Hematopoietic multipotent progenitor cell treated with erythropoietin and hydrocortisone succinate and interleukin-3 and kit ligand, for 8 days (in vitro differentiated cells): ENCODE results near the gene CEL.
"Not testable (repeated sequence)": the region's sequence is repeated elsewhere in the genome, so short reads cannot be mapped to it uniquely, and the experiment has no call there.

Experiments used
- DNase-seq: peaks from one replicate; pipeline ENCODE4 v3.0.0-alpha.2; 2015

CEL gene

DNA sequence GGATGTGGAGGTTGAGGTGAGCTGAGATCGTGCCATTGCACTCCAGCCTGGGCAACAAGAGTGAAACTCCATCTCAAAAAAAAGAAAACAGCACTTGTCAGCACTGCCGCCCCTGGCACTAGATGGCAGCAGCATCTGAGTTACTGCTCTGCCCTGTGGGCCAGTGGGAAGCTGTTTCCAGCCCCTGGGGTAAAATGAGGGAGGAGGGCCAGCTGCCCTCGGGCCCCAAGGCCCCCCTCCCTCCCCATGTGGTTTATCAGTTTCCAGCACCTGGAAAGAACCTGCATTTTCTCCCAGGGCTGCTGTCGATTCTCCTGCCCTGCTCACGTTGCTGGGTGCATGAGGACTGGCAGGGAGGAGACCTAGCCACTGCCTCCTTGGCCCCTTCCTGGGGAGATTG, 13.2 kb upstream of the CEL start:
- DNase-seq: peak; percentile 73

DNA sequence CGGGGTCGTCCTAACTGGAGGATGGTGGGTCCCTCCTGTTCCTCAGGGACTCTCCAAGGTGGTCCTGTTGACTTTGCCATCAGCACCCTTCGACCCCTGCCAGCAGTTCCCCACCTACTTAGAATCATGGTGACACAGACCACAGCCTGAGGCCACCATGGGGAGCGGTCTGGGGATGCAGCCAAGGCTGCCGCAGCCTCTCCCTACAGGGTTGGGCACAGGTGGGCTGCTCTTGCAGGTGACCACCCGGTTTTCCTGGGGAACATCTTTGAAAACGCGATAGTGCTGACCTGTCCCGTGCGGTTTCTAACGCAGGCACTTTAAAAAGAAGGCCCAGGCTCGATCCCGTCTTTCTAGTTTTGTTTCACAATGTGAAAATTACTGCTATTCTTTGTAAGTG, 12.7 kb upstream of the CEL start:
- no peak for DNase-seq

DNA sequence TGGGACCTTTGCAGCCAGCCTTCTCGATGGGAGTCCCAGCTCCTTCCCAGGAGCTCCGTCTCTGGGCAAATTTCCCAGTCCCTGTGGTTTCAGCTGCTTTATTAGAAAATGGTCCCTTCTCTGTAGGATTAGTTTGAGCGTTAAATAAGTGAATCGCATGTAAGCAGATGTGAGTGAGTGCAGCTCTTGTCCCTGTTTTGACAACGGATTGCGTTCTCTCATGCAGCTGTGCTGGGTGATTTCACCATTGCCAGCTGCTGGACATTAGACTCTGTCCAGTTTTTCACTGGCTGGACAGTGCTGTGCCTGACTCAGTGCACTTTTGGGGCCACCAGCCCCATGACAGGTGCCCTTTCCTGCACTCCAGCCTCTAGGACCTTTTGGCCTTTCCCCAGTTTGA, 11.6 kb upstream of the CEL start:
- no peak for DNase-seq

DNA sequence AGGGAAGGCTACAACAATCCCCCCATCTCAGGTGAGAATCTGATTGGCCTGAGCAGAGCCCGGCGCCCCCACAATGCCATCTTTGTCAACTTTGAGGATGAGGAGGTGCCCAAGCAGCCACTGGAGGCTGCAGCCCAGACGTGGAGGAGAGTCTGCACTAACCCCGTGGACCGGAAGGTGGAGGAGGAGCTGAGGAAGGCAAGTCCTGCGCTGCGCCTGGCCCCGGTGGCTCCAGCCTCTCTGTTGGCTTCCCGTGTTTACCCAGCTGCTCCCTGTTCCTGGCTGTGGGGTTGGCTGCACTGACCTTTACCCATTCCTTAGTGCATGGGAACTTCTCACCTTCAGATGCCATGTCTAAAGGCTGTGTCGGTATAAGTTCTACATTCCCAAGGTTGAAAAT, 11.0 kb upstream of the CEL start:
- DNase-seq: no peak

DNA sequence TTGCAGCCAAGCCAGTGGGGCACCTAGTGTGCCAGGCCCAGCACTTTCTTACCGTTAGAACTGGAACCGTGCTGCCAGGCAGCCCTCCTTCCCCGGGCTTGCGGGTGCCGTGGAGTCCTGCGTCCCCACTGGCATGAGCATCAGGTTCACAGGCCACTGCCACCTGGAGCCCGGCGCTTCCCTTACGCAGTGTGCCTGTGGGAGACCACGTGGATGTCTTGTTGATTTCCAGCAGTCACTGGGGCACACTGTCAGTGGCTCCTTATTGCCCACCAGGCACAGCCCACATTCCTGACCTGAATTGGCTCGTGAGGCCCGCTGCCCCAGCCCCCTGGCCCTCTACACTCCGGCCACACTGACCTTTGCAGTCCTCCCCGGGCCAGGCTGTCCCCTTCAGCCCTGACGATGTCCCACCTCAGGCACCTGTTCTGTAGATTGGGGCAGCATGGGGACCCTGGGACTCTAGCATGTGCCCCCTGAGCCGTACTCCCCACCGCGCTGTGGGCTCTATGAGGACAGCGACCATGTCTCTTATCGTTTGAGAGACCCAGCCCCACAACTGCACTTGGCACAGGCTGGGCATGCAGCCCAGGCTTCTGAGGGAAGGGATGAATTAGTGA, 10.4 kb upstream of the CEL start:
- no peak for DNase-seq

DNA sequence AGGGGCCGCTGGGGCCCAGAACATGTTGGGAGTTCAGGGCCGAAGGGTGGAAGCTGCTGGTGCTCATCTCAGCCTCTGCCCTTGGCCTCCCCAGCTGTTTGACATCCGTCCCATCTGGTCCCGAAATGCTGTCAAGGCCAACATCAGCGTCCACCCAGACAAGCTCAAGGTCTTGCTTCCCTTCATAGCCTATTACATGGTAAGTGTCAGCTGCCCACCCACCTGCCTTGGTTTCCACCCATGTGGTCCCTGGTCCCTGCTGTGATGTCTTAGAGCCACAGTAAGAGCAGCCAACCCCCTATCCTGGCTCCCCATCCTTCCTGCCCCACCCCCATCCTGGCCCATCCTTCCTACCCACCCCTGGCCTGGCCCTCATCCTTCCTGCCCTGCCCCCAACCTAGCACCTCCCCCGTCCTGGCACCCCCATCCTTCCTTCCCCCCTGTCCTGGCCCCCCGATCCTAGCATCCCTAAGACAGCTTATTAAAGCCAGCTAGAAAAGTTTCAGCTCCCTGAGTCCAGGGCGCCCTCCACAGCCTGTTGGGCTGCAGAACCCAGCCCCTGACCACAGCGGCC, 9.7 kb upstream of the CEL start:
- no peak for DNase-seq

DNA sequence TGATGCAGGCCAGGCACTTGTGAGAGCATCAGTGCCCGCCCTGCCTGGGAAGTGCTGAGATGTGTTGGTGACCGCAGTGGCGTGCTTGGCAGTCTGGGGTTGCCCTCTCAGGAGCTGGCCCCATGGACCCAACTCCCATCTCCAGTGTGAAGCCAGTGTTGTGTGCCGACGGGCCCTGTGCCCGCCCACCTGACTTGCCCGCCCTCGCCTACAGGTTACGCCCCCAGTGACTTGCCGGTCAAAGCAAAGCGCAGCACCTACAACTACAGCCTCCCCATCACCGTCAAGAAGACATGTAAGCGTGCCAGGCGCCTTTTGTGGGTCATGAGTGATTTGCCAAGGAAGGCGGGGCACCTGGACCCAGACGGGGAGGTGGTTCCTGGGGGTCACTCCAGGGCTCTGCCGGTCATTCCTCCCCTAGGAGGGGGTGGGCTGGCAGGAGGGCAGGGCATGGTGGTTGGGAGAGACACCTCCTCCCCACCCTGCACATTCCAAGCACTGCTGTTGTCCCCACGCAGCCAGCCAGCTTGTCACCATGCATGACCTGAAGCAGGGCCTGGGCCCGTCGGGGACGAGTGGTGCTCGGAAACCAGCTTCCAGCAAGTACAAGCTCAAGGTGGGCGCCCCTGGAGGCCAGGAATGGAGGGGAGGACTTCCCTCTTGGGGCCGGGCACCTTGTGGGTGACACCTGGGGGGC, 7.4 kb upstream of the CEL start:
- DNase-seq: no peak

DNA sequence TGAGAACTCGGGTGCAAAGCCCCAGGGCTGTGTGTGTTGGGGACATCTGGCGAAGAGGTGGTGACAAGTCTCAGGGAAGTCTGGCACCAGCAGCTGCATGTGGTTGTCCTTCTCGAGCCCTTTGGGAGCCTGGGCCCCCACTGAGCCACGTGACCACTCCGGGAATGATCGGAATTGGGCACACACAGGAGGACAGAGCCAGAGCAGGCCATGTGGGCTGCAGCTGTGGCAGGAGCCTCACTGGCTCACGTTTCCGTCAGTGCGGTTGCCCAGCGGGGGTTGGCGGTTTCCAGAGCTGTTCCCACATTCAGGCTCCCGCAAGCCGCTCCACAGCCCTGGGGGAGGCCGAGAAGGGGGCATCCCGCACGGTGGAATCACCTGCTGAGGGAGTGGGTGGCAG, 6.8 kb upstream of the CEL start:
- DNase-seq: no peak

DNA sequence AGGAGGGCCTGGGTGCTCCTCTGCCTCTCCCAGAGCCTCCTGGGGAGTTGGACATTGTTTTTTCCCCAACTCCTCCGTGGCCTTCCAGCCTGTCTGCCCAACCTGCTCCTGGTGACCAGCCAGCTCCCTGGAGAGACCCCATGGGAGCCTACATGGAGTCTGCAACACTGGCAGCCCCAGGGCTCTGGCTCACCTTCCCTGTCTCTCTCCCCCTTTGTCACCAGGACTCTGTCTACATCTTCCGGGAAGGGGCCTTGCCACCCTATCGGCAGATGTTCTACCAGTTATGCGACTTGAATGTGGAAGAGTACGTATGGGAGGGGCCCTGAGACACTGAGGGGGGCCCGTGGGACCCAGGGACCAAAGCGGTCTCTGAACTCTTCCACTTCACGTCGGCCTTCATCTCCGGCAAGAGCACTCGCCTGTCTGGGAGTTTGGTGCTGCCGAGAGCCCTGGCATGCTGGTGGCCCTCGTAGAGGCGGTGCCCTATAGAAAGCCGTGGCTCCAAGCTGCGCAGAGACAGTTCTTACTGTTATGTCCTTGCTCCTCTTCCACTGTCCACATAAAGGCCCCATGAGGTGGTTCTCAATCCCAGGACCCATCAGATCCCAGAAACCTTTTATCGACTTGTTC, 5.9 kb upstream of the CEL start:
- no peak for DNase-seq

DNA sequence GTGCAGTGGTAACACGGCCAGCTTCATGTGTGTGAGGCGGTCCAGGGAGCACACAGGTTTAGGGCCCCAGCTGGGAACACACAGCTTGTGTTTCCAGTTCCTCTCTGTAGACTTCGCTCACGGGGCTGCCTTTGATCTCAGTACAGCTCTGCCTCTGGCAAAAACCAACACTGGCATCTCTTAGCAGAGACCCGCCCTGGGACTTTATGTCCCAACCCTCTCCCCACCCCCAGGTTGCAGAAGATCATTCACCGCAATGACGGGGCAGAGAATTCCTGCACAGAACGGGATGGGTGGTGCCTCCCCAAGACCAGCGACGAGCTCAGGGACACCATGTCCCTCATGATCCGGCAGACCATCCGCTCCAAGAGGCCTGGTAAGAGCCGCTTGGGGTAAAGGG, 5.2 kb upstream of the CEL start:
- no peak for DNase-seq

DNA sequence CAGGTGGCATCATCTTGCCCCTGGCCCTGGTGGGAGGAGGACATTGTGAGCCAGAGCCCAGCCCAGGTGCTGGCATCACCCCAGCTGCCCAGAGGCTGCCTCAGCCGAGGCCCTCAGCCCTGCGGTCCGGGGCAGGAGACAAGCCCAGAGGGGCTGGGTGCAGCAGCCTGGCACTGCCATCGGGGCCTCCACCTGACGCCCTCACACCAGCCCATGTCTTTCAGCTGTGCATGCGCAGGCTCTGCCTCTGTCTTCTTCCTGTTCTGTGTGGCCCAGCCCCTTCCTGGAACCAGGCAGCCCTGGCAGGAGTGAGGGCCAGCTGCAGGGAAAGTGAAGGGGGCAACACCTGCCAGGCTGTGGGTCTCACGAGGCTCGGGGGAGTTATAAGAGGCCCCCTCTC, 4.8 kb upstream of the CEL start:
- peak; percentile 12 for DNase-seq

DNA sequence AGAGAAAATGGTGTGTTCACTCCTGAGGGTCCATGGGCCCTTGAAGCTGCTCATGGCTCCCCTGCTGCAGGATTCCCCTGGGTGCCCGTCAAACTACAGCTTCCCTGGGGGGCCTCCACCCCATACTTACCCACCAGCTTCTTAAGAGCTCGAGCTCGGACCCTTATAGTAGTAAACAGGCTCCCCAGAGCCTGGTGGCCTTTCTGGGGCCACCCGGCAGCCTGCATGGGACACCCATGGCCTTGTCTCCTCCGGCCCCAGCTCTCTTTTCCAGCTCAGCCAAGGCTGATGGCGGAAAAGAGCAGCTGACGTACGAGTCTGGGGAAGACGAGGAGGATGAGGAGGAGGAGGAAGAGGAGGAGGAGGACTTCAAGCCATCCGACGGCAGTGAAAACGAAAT, 4.2 kb upstream of the CEL start:
- no peak for DNase-seq

DNA sequence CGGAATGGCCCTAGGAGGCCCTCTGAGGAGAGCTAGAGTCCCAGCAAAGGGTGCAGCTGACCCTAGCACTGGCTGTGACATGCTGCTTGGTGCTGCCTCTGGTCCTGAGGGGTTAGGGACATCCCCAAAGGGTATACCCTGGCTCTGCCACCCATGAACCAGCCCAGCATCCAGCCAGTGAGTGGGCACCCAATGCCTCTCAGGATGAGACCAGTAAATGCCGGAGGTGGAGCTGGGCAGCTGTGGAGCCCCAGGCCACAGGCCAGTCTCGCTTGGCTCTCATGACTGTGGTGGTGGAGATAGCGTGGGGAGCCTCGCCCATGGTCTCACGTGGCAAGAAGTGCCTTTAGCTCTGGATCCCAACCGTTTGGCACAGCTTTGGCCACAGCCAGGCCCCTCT, 3.7 kb upstream of the CEL start:
- peak; percentile 42 for DNase-seq

DNA sequence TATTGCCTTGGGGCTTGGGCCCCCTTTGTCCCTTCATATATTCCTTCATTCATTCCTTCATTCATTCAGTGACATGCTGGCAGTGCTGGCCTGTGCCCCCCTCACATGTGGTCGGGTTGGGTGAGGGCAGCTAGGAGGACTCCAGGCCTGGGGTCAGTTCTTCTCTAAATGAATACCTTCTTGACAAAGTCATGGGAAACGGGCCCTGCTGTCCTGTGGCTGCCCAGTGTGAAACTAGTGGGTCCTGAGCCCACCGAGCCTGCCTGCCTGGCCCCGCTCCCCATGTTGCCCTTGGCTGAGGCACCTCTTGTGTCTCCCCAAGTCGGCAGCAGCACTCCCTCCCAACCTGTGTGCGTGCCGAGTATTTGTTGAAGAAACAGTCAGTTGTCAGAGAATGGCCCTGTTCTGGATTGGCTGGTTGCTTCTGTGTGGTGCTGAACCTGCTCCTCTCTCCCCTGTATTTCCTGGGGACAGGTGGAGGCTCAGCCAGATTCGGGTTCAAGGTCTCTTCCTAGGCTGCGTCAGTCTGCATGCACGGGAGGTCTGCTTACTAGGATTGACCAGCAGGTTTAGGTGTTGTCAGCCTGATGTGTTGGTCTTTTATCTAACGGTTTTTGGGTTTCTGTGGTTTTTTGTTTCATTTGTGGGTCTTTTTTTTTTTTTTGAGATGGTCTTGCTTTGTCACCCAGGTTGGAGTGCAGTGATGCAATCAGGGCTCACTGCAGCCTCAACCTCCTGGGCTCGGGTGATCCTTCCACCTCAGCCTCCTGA, 3.0 kb upstream of the CEL start:
- DNase-seq: peak; percentile 63

DNA sequence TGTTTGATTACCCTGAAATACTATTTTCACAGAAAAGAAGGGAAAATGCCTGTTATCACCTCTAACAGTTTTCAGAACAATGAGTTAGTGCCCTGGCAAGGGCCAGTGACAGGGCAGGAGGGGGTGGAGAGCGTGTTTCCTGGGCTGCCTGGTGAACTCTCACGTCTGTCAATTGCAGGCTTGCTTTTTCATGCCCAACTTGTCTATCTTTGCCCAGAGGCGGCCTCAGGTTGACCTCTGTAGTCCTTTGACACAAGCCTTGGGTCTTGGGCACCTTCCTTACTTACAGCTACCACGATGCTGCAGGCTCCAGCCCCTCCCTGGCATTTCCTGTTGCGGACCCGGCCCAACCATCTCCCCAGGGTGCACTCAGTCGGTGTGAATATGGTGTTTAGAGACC, 2.2 kb upstream of the CEL start:
- peak; percentile 44 for DNase-seq

DNA sequence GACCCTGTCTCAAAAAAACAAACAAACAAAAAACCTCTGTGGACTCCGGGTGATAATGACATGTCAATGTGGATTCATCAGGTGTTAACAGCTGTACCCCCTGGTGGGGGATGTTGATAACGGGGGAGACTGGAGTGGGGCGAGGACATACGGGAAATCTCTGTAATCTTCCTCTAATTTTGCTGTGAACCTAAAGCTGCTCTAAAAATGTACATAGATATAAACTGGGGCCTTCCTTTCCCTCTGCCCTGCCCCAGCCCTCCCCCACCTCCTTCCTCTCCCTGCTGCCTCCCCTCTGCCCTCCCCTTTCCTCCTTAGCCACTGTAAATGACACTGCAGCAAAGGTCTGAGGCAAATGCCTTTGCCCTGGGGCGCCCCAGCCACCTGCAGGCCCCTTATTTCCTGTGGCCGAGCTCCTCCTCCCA, 1.4 kb upstream of the CEL start:
- peak; percentile 65 for DNase-seq

DNA sequence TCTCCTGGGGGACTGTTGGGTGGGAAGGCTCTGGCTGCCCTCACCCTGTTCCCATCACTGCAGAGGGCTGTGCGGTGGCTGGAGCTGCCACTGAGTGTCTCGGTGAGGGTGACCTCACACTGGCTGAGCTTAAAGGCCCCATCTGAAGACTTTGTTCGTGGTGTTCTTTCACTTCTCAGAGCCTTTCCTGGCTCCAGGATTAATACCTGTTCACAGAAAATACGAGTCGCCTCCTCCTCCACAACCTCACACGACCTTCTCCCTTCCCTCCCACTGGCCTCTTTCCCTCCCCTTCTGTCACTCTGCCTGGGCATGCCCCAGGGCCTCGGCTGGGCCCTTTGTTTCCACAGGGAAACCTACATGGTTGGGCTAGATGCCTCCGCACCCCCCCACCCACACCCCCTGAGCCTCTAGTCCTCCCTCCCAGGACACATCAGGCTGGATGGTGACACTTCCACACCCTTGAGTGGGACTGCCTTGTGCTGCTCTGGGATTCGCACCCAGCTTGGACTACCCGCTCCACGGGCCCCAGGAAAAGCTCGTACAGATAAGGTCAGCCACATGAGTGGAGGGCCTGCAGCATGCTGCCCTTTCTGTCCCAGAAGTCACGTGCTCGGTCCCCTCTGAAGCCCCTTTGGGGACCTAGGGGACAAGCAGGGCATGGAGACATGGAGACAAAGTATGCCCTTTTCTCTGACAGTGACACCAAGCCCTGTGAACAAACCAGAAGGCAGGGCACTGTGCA, 590 bp upstream of the CEL start:
- DNase-seq: peak; percentile 25

DNA sequence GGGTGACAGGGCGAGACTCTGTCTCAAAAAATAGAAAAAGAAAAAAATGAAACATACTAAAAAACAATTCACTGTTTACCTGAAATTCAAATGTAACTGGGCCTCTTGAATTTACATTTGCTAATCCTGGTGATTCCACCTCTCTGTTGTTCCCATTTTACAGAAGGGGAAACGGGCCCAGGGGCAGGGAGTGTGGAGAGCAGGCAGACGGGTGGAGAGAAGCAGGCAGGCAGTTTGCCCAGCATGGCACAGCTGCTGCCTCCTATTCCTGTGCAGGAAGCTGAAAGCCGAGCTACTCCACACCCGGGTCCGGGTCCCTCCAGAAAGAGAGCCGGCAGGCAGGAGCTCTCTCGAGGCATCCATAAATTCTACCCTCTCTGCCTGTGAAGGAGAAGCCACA, 788 bp downstream of the CEL start:
- DNase-seq: not testable (repeated sequence)

DNA sequence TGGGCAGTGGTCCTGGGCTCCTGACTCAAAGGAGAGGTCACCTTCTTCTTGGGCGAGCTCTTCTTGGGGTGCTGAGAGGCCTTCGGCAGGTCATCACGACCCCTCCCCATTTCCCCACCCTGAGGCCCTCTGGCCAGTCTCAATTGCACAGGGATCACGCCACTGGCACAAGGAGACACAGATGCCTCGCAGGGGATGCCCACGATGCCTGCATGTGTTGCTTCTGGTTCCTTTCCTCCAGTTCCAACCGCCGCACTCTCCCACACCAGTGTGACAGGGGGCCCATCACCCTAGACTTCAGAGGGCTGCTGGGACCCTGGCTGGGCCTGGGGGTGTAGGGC, 1.3 kb downstream of the CEL start:
- no peak for DNase-seq

DNA sequence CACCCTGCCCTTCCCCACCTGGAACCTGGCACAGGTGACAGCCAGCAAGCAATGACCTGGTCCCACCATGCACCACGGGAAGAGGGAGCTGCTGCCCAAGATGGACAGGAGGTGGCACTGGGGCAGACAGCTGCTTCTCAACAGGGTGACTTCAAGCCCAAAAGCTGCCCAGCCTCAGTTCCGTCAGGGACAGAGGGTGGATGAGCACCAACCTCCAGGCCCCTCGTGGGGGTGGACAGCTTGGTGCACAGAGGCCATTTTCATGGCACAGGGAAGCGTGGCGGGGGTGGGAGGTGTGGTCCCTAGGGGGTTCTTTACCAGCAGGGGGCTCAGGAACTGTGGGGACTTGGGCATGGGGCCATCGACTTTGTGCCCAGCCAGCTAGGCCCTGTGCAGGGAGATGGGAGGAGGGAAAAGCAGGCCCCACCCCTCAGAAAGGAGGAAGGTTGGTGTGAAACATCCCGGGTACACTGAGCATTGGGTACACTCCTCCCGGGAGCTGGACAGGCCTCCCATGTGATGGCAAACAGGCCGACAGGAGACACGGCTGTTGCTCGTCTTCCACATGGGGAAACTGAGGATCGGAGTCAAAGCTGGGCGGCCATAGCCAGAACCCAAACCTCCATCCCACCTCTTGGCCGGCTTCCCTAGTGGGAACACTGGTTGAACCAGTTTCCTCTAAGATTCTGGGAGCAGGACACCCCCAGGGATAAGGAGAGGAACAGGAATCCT, 1.9 kb downstream of the CEL start:
- no peak for DNase-seq

DNA sequence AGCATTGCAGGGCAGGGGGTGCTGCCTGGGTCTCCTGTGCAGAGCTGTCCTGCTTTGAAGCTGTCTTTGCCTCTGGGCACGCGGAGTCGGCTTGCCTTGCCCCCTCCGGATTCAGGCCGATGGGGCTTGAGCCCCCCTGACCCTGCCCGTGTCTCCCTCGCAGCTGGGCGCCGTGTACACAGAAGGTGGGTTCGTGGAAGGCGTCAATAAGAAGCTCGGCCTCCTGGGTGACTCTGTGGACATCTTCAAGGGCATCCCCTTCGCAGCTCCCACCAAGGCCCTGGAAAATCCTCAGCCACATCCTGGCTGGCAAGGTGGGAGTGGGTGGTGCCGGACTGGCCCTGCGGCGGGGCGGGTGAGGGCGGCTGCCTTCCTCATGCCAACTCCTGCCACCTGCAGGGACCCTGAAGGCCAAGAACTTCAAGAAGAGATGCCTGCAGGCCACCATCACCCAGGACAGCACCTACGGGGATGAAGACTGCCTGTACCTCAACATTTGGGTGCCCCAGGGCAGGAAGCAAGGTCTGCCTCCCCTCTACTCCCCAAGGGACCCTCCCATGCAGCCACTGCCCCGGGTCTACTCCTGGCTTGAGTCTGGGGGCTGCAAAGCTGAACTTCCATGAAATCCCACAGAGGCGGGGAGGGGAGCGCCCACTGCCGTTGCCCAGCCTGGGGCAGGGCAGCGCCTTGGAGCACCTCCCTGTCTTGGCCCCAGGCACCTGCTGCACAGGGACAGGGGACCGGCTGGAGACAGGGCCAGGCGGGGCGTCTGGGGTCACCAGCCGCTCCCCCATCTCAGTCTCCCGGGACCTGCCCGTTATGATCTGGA, 2.7 kb downstream of the CEL start:
- DNase-seq: no peak
